GM12891 (cell line): ENCODE results near the gene AATF.

Experiments
- DNase-seq: peaks from one replicate; pipeline ENCODE4 v3.0.0; 2011; ENCODE audit warnings: low spot score; ENCODE audit not compliant: insufficient read length
- FAIRE-seq: peaks from 2 replicates; lab custom pipeline; 2011; peaks lifted over from hg19 to GRCh38; lab: Jason Lieb, UNC
- PAX5 ChIP-seq: IDR thresholded peaks from 2 replicates; pipeline ENCODE4 v1.6.1; 2011; ENCODE audit warnings: low read length, moderate library complexity, mild to moderate bottlenecking; ENCODE audit not compliant: insufficient read depth, severe bottlenecking
- POLR2A ChIP-seq: IDR thresholded peaks from 2 replicates; pipeline ENCODE4 v1.6.1; 2011; ENCODE audit warnings: low read depth, low read length, control low read depth
- POLR2AphosphoS5 ChIP-seq: IDR thresholded peaks from 2 replicates; pipeline ENCODE4 v1.6.1; 2011; ENCODE audit warnings: low read depth, low read length, control low read depth
- POU2F2 ChIP-seq: IDR thresholded peaks from 2 replicates; pipeline ENCODE4 v1.6.1; 2011; ENCODE audit warnings: low read depth, mild to moderate bottlenecking, control low read depth, low read length, moderate library complexity
- SPI1 ChIP-seq: IDR thresholded peaks from 2 replicates; pipeline ENCODE4 v1.6.1; 2011; ENCODE audit warnings: low read depth, low read length, control low read depth
- TAF1 ChIP-seq: IDR thresholded peaks from 2 replicates; pipeline ENCODE4 v1.6.1; 2011; ENCODE audit warnings: low read depth, low read length, control low read depth

AATF gene

GRCh38 chr17:36929851-36930582 is 18.7 kb upstream of the AATF start:
- DNase-seq (no peak), FAIRE-seq (no peak)
- TF ChIP-seq PAX5 (no peak), POU2F2 (no peak), TAF1 (no peak), SPI1 (no peak), POLR2A (no peak), POLR2AphosphoS5 (no peak)

DNA sequence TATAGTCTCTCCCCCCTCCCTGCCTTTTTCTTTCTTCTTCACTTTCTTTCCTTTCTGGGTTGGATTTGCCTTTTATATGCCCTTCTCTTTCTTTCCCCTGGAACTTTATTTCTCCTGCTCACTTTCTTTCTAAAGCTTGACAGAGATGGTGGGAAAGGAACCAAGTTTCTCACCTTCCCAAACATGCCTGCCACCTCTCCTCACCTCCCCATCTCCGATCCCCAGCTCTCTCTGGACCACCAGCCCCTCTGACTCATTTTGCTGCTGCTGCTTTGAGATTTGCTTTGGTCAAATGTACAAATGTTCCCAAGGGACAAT is 18.2 kb upstream of the AATF start:
- DNase-seq: no peak
- no peak for FAIRE-seq
- TF ChIP-seq POU2F2 (no peak), TAF1 (no peak), PAX5 (no peak), POLR2A (no peak), SPI1 (no peak), POLR2AphosphoS5 (no peak)

GRCh38 chr17:36931096-36931696 is 17.6 kb upstream of the AATF start:
- FAIRE-seq: no peak
- TF ChIP-seq TAF1 (no peak), POU2F2 (no peak), POLR2A (no peak), POLR2AphosphoS5 (no peak), SPI1 (no peak), PAX5 (no peak)
- DNase-seq: no peak

DNA sequence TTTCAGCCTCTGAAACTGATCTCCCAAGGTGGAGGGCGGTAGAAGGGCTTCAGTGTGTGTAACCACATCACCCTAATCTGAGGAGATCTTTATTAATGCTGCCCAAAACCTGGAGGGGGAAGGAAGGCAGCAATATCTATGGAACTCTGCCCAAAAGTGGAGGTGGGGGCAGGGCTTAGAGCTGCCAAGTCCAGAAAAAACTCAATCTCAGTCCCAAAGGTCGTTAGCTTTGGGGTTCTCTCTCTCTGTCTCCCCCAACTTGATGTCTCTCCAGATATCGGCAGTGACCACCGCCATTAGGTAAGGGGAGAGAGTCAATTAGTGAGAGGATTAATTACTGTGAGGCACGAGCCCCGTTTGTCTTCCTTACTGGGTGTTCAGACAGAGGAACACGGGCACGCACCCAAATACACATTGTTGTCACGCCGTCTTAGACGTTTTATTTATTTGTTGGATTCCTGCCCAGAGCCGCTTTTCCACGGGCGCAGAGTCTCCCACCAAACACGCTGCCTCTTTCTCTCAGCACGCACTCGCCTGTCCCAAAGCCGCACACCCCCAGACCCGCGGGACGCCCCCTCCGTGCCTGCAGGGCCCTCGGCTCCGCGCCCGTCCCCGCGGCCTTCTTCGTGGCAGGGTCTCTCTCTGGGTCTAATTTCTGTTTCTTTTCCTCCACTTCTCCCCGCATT is 16.9 kb upstream of the AATF start:
- no peak for FAIRE-seq
- TF ChIP-seq TAF1 (no peak), PAX5 (no peak), POU2F2 (no peak), POLR2AphosphoS5 (no peak), SPI1 (no peak), POLR2A (no peak)
- no peak for DNase-seq

GRCh38 chr17:36932383-36932693 is 16.4 kb upstream of the AATF start:
- DNase-seq: no peak
- no peak for FAIRE-seq
- TF ChIP-seq POLR2AphosphoS5: no peak
- no peak for TF ChIP-seq POU2F2
- no peak for TF ChIP-seq PAX5
- no peak for TF ChIP-seq TAF1
- no peak for TF ChIP-seq SPI1
- no peak for TF ChIP-seq POLR2A

DNA sequence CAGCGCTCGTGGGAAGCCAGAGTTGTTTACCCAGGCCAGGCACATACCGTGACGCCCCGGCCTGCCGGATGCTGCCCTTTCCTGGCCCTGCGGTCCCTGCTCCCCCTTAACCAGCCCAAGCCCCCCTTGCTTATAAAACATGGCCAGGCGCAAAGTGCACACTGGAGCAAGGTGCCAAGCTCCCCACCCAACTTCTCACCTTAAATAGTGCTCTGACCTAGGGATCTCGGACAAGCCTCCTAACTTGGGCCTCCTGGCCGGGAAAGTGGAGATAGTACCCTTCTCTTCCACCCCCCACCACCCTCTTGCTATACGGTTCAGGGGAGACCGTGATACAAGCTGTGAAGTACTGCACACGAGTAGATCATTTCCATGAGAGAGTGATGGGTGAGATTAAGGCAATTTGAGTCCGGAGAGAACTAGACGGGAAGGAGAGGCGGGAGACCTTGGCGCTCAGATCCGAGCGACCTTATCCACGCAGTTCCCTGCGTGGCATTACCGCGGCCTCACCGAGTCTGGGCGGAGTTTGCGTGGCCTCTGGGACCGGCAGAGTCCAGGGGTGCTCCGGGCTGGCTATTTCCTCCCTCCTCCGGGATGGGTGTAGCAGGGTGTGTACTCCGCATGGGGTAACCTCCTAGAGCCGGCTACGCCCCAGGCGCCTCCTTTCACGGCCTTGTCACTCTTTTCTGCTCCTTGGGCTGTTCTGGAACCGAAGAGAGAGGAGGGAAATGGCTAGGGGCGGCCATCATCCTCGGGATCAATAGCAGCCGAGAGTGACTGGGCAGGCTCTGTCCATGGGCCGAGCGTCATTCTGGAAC is 15.9 kb upstream of the AATF start:
- no peak for FAIRE-seq

GRCh38 chr17:36933512-36934143 is 15.1 kb upstream of the AATF start:
- TF ChIP-seq SPI1 (no peak), POLR2AphosphoS5 (no peak), PAX5 (no peak), TAF1 (no peak)
- FAIRE-seq: no peak
- DNase-seq: no peak

More for the DNA sequence above, 15.9 kb upstream of the AATF start:
- TF ChIP-seq POU2F2 (no peak), PAX5 (no peak), SPI1 (no peak), POLR2A (no peak), TAF1 (no peak), POLR2AphosphoS5 (no peak)
- DNase-seq: no peak

- FAIRE-seq (no peak), DNase-seq (no peak)
- TF ChIP-seq POLR2A: no peak
- no peak for TF ChIP-seq SPI1
- TF ChIP-seq PAX5: no peak
- no peak for TF ChIP-seq POLR2AphosphoS5
- TF ChIP-seq POU2F2: no peak
- no peak for TF ChIP-seq TAF1
Measured at GRCh38 chr17:36934144-36934691, 14.5 kb upstream of the AATF start.
